ENCODE results near the gene MPG. TPM values are rescaled to one million over a fixed set of nuclear protein-coding genes. Genes with fewer than 3 reads are reported as not detected.

The MPG gene
- total RNA-seq, 4 donors from 2014 or later, result 75.0 to 124 (median 83.0) TPM

DNA sequence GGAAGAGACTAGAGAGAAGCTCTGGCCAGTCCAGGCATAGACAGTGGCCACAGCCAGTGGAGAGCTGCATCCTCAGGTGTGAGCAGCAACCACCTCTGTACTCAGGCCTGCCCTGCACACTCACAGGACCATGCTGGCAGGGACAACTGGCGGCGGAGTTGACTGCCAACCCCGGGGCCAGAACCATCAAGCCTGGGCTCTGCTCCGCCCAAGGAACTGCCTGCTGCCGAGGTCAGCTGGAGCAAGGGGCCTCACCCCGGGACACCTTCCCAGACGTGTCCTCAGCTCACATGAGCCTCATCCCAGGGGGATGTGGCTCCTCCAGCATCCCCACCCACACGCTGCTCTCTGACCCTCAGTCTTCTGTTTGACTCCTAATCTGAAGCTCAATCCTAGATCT lies 8.8 kb upstream of the MPG start:
- H3K4me1 ChIP-seq, result peaks cover 46 to 60% of the 10 kb centered on the region in 2 donors
- TF ChIP-seq, protein P1, sequence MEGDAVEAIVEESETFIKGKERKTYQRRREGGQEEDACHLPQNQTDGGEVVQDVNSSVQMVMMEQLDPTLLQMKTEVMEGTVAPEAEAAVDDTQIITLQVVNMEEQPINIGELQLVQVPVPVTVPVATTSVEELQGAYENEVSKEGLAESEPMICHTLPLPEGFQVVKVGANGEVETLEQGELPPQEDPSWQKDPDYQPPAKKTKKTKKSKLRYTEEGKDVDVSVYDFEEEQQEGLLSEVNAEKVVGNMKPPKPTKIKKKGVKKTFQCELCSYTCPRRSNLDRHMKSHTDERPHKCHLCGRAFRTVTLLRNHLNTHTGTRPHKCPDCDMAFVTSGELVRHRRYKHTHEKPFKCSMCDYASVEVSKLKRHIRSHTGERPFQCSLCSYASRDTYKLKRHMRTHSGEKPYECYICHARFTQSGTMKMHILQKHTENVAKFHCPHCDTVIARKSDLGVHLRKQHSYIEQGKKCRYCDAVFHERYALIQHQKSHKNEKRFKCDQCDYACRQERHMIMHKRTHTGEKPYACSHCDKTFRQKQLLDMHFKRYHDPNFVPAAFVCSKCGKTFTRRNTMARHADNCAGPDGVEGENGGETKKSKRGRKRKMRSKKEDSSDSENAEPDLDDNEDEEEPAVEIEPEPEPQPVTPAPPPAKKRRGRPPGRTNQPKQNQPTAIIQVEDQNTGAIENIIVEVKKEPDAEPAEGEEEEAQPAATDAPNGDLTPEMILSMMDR (IDR thresholded peaks at IDR 0.05 in 4 of 5, conservative IDR thresholded peaks at IDR 0.05 in 1 of 5), result no peak
- no peak for TF ChIP-seq POLR2A (IDR thresholded peaks at IDR 0.05)
- no peak overlapping the region for H3K27ac ChIP-seq
- peaks cover 0 to 2% of the 10 kb centered on the region in 2 donors for H3K36me3 ChIP-seq
- no peaks in the 10 kb centered on the region for H3K9me3 ChIP-seq
- H3K27me3 ChIP-seq, result no peaks in the 10 kb centered on the region
- intact Hi-C loops (cut with DNase I; ENCODE audit: low total_unique reads), result no loop called here
- ATAC-seq (no peak), DNase-seq (no peak)
- H3K4me3 ChIP-seq, result no peak overlapping the region
- in situ Hi-C loops (cut with MboI; ENCODE audit: low sequenced_read_pairs in 4 of 4), result no loop called here

GRCh38 chr16:71210-71539 lies 6.8 kb upstream of the MPG start:
- H3K4me1 ChIP-seq, result peaks cover 45 to 66% of the 10 kb centered on the region in 2 donors
- no peaks in the 10 kb centered on the region for H3K27me3 ChIP-seq
- H3K9me3 ChIP-seq, result no peaks in the 10 kb centered on the region
- in situ Hi-C loops (cut with MboI; ENCODE audit: low sequenced_read_pairs in 4 of 4) (no loop called here), intact Hi-C loops (cut with DNase I; ENCODE audit: low total_unique reads) (no loop called here)
- ATAC-seq (no peak), DNase-seq (no peak)
- TF ChIP-seq, protein P1 (IDR thresholded peaks at IDR 0.05 in 4 of 5, conservative IDR thresholded peaks at IDR 0.05 in 1 of 5), result no peak
- no peak for TF ChIP-seq POLR2A (IDR thresholded peaks at IDR 0.05)
- no peaks in the 10 kb centered on the region for H3K36me3 ChIP-seq
- H3K27ac ChIP-seq, result peak overlapping the region; percentile 75 to 88 (median 83)
- H3K4me3 ChIP-seq, result peak overlapping the region; percentile 61 to 77 (median 69)

- in situ Hi-C loops (cut with MboI; ENCODE audit: low sequenced_read_pairs in 4 of 4) (no loop called here), intact Hi-C loops (cut with DNase I; ENCODE audit: low total_unique reads) (no loop called here)
- peak overlapping the region; percentile 75 to 88 (median 83) for H3K27ac ChIP-seq
- DNase-seq (peak; percentile 50 to 65), ATAC-seq (peak; percentile 27 to 37)
- no peaks in the 10 kb centered on the region for H3K27me3 ChIP-seq
- TF ChIP-seq, protein P1 (IDR thresholded peaks at IDR 0.05 in 4 of 5, conservative IDR thresholded peaks at IDR 0.05 in 1 of 5), result peak in 2 of 5 experiments; percentile 19 to 29
- TF ChIP-seq POLR2A (IDR thresholded peaks at IDR 0.05), result peak; percentile 37 to 45
- peak overlapping the region; percentile 61 to 77 (median 69) for H3K4me3 ChIP-seq
- H3K9me3 ChIP-seq, result no peaks in the 10 kb centered on the region
- no peaks in the 10 kb centered on the region for H3K36me3 ChIP-seq
- H3K4me1 ChIP-seq, result peaks cover 49 to 65% of the 10 kb centered on the region in 2 donors
Measured at GRCh38 chr16:71540-72401, 6.3 kb upstream of the MPG start.

DNA sequence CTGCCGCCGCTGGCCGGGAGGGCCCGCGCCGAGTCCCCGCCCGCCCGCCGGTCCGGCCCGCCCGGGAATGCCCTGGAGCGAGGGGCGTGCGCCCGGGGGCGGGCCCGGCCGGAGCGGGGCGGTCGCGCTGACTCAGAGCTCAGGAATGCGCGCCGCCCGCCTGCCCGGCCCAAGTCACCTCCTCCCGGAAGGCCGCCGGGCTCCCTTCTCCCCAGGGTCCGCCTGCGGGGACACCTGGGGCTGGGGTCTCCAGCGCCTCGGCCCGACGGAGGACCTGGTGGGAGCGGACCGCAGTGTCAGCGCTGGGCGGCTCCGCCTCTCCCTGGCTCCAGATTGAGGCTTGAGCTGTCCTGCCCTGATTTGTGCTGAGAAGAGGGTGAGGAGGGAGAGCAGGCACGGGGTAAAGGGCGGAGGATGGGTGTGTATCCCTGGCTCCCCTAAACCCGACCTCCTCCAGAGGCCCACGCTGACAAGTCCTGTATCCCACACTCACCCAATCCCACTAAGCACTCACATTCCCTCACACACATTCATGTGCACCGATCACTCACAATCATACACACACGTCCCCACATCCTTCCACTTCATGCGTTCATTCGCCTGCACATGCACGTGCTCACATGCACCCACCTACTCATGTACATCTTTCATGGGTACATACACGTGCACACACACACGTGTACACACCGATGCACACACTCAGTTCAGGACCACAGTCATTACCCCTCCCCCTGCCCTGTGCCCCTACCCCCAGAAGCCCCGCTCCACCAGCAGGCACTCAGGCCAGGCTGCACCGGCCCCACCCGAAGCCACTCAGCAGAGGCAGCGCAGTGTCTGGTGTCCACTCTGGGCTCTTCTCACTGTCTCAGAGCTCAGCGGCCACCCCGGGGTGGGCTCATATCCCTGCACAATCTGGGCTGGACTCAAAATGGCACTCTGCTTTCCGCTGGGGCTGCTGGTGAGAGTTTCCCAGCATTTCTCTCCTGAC lies 5.2 kb upstream of the MPG start, which contains the start of gene RHBDF1:
RHBDF1 (minus strand) TSS at position 71 of the 988 bp plus-strand sequence. CDS start 7,616 bp downstream, outside the sequence.
- Histone ChIP-seq H3K27me3 (no peaks in the 10 kb centered on the region), H3K4me1 (peaks cover 48 to 63% of the 10 kb centered on the region in 2 donors), H3K4me3 (peak within 1 kb of the TSS; percentile 61 to 77 (median 69)), H3K36me3 (no peaks in the 10 kb centered on the region), H3K27ac (peak within 1 kb of the TSS; percentile 75 to 92 (median 87)), H3K9me3 (no peaks in the 10 kb centered on the region)
- DNase-seq, result no peak
- in situ Hi-C loops (cut with MboI; ENCODE audit: low sequenced_read_pairs in 4 of 4), result no loop called here
- intact Hi-C loops (cut with DNase I; ENCODE audit: low total_unique reads), result no loop called here
- ATAC-seq, result peak; percentile 41 to 52
- peak; percentile 39 to 69 for TF ChIP-seq POLR2A (IDR thresholded peaks at IDR 0.05)
- TF ChIP-seq, protein P1 (IDR thresholded peaks at IDR 0.05 in 4 of 5, conservative IDR thresholded peaks at IDR 0.05 in 1 of 5), result no peak
